ENCODE measurements around the gene DOP1A. TPM values are rescaled to one million over a fixed set of nuclear protein-coding genes. Genes with fewer than 3 reads are reported as not detected.
A peak's percentile ranks its signal among the peaks of the same experiment; 100 is the strongest.

The DOP1A gene
- total and polyA plus RNA-seq, 2 of the 13 experiments (the other 11 are each of a cell fraction or from before 2014, with no cell fraction given), result 5.2 to 16.7 TPM

- TF ChIP-seq RERE (CRISPR knock-in tag; IDR thresholded peaks at IDR 0.05; ENCODE audit: low read depth), result no peak
Observed at GRCh38 chr6:83160167-83160566, 92.7 kb downstream of the DOP1A start (continued).

GRCh38 chr6:83167726-83168278 lies 100.3 kb downstream of the DOP1A start:
- Histone ChIP-seq H3K4me1 (ENCODE audit: insufficient read depth, low read length) (no peaks in the 10 kb centered on the region), H3K4me2 (ENCODE audit: low read depth, low read length) (no peak overlapping the region), H2AFZ (ENCODE audit: low read length) (no peak overlapping the region), H3K9ac (ENCODE audit: insufficient read depth, low read depth, low read length) (no peak overlapping the region), H3K36me3 (replicated peaks in 1 of 2; ENCODE audit: control insufficient read depth in 1 of 2, insufficient read depth in 2 of 2, low read length in 2 of 2) (peaks cover 4 to 70% of the 10 kb centered on the region in 2 experiments; a peak in 4 of 5 replicates), H3K9me3 (ENCODE audit: low read length) (no peaks in the 10 kb centered on the region), H3K27ac (ENCODE audit: extremely low read length, insufficient read depth, low read length) (no peak overlapping the region), H3K27me3 (ENCODE audit: control insufficient read depth in 1 of 2, insufficient read depth in 2 of 2, low read length in 2 of 2) (no peaks in the 10 kb centered on the region), H3K79me2 (ENCODE audit: insufficient read depth, low read length) (no peaks in the 10 kb centered on the region), H3K4me3 (replicated peaks in 1 of 3; ENCODE audit: insufficient read depth in 1 of 3, low read depth in 2 of 3, low read length in 3 of 3) (no peak overlapping the region), H4K20me1 (ENCODE audit: insufficient read depth, low read length) (no peaks in the 10 kb centered on the region)
- ChIA-PET POLR2A (no interaction called here), CTCF (ENCODE audit: low intra/inter-chr PET ratio, low total read pairs) (no interaction called here)
- TSS peak; percentile 7 for BruUV-seq (replicated peaks)
- FAIRE-seq (no peak), DNase-seq (ENCODE audit: low spot score) (no peak), ATAC-seq (no peak)
- WGBS (ENCODE audit: low lambda C conversion rate), result 89% methylated on average over 5 of the region's 5 CpGs
- in situ Hi-C loops (cut with HindIII; ENCODE audit: extremely low pct_ligation_motif_present, low pct_unique_long_range_greater_than_20kb), result no loop called here
- intact Hi-C loops (cut with micrococcal nuclease; ENCODE audit: unreplicated experiment), result no loop called here
- TF ChIP-seq ATF1 (CRISPR knock-in tag; IDR thresholded peaks at IDR 0.05) (no peak), NRL (CRISPR knock-in tag; IDR thresholded peaks at IDR 0.05; ENCODE audit: borderline replicate concordance) (no peak)
